IPS-20b (cell line): ENCODE data around the gene PCDHGA9.
A peak's percentile ranks its signal among the peaks of the same experiment; 100 is the strongest.

Experiments used
- H3K27ac ChIP-seq: one replicate; pipeline ENCODE4 v1.5.1; 2013; ENCODE audit warnings: low read length
- H3K27me3 ChIP-seq: 2 replicates; pipeline ENCODE4 v1.6.1; 2013; ENCODE audit warnings: mild to moderate bottlenecking, low read length, inconsistent platforms; ENCODE audit not compliant: insufficient read depth
- H3K36me3 ChIP-seq: 2 replicates; pipeline ENCODE4 v1.6.1; 2013; ENCODE audit warnings: low read depth, mild to moderate bottlenecking, inconsistent platforms, low read length, moderate library complexity; ENCODE audit not compliant: insufficient read depth
- H3K4me1 ChIP-seq: 2 replicates; pipeline ENCODE4 v1.6.1; 2013; ENCODE audit warnings: mild to moderate bottlenecking, control low read depth, inconsistent platforms, low read length, moderate library complexity; ENCODE audit not compliant: insufficient read depth
- H3K4me3 ChIP-seq: 2 replicates; pipeline ENCODE4 v1.5.1; 2013; ENCODE audit warnings: mild to moderate bottlenecking, low read length, inconsistent platforms
- H3K9ac ChIP-seq: 2 replicates; pipeline ENCODE4 v1.6.1; 2013; ENCODE audit warnings: low read depth, mild to moderate bottlenecking, inconsistent platforms, low read length, moderate library complexity
- H3K9me3 ChIP-seq: 2 replicates; pipeline ENCODE4 v1.6.1; 2013; ENCODE audit warnings: mild to moderate bottlenecking, low read depth, low read length, inconsistent platforms; ENCODE audit not compliant: insufficient read depth

PCDHGA9 gene

GRCh38 chr5:141402553-141403243, at the start of gene PCDHGA9:
PCDHGA9 (plus strand) TSS chr5:141402778; CDS start chr5:141402953, 175 bp downstream.
- H3K9ac ChIP-seq, result no peak within 1 kb of the TSS
- H3K27me3 ChIP-seq, result no peaks in the 10 kb centered on the region
- no peaks in the 10 kb centered on the region for H3K4me1 ChIP-seq
- no peaks in the 10 kb centered on the region for H3K36me3 ChIP-seq
- no peak within 1 kb of the TSS for H3K27ac ChIP-seq
- peaks cover 38% of the 10 kb centered on the region for H3K9me3 ChIP-seq
- no peak within 1 kb of the TSS for H3K4me3 ChIP-seq

DNA sequence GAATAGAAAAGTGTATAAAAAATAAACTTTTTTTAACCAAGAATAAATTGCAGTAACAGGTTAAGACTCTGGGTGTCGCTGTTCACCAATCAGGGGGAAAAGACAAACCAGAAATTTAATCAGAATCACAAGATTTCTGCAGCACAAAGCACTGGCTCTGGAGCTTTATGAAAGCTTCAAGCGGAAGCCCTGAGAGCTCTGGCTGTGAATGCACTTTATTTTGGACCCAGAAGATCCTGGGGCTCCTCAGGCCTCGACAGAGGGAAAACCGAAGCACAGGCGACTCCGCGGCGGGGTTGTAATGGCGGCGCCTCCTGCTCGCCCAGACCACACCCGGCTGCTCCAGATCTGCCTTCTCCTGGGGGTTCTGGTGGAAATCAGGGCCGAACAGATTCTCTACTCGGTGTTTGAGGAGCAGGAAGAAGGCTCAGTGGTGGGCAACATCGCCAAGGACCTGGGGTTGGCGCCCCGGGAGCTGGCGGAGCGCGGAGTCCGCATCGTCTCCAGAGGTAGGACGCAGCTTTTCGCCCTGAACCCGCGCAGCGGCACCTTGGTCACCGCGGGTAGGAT, 47.6 kb upstream of the PCDHGA9 start, which contains the start of gene PCDHGA4:
Gene PCDHGA4 (plus strand): TSS at position 122 of the 570 bp plus-strand sequence. CDS start 87 bp downstream, at position 209.
- Histone ChIP-seq H3K9ac (no peak within 1 kb of the TSS), H3K4me1 (no peaks in the 10 kb centered on the region), H3K27ac (no peak within 1 kb of the TSS), H3K27me3 (no peaks in the 10 kb centered on the region), H3K9me3 (peaks cover 67% of the 10 kb centered on the region), H3K4me3 (no peak within 1 kb of the TSS), H3K36me3 (no peaks in the 10 kb centered on the region; the same call in 1 of the 2 replicates)

- no peak overlapping the region for H3K4me3 ChIP-seq
- no peaks in the 10 kb centered on the region; the same call in 1 of the 2 replicates for H3K36me3 ChIP-seq
- no peaks in the 10 kb centered on the region for H3K27me3 ChIP-seq
- no peak overlapping the region for H3K27ac ChIP-seq
- peaks cover 70% of the 10 kb centered on the region for H3K9me3 ChIP-seq
- H3K9ac ChIP-seq, result no peak overlapping the region
- no peaks in the 10 kb centered on the region for H3K4me1 ChIP-seq
These were observed 46.9 kb upstream of the PCDHGA9 start for GRCh38 chr5:141355641-141356040.

- no peak overlapping the region for H3K4me3 ChIP-seq
- H3K27me3 ChIP-seq, result no peaks in the 10 kb centered on the region
- H3K9me3 ChIP-seq, result peaks cover 71% of the 10 kb centered on the region
- H3K9ac ChIP-seq, result no peak overlapping the region
- H3K27ac ChIP-seq, result no peak overlapping the region
- H3K4me1 ChIP-seq, result no peaks in the 10 kb centered on the region
- no peaks in the 10 kb centered on the region; the same call in 1 of the 2 replicates for H3K36me3 ChIP-seq
These were observed 46.4 kb upstream of the PCDHGA9 start for GRCh38 chr5:141356133-141356532.

GRCh38 chr5:141356950-141357349, 45.6 kb upstream of the PCDHGA9 start:
- H3K27ac ChIP-seq, result no peak overlapping the region
- peaks cover 70% of the 10 kb centered on the region for H3K9me3 ChIP-seq
- no peak overlapping the region for H3K4me3 ChIP-seq
- no peaks in the 10 kb centered on the region for H3K4me1 ChIP-seq
- no peaks in the 10 kb centered on the region; the same call in 1 of the 2 replicates for H3K36me3 ChIP-seq
- no peaks in the 10 kb centered on the region for H3K27me3 ChIP-seq
- H3K9ac ChIP-seq, result no peak overlapping the region

DNA sequence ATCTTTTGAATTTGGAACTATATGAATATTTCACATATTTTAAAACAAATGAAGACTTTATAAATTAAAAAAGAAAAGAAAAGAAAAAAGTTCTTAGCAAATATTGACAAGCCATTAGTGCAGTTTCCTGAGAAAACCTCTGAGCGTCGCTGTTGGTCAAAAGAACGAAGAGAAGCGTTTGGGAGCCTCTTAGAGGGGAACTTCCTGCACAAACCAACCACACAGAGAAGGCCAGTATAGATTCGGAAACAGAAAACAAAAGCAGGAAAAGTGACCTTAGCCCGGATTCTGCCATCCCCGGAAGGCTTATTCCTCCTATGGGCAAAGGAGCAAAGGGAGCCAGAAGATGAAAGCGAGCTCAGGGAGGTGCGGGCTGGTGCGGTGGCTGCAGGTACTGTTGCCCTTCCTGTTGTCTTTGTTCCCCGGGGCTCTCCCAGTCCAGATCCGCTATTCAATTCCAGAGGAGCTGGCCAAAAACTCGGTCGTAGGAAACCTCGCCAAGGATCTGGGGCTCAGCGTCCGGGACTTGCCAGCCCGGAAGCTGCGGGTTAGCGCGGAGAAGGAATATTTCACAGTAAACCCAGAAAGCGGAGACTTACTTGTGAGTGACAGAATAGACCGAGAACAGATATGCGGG, 42.7 kb upstream of the PCDHGA9 start, which contains the start of gene PCDHGB2:
Gene PCDHGB2 (plus strand): TSS at position 205 of the 637 bp plus-strand sequence. CDS start 142 bp downstream, at position 347.
- H3K4me3 ChIP-seq, result peak within 1 kb of the TSS; percentile 44; the same call in 1 of the 2 replicates
- no peaks in the 10 kb centered on the region for H3K4me1 ChIP-seq
- no peak within 1 kb of the TSS for H3K9ac ChIP-seq
- H3K27ac ChIP-seq, result no peak within 1 kb of the TSS
- H3K9me3 ChIP-seq, result peaks cover 76% of the 10 kb centered on the region
- no peaks in the 10 kb centered on the region for H3K27me3 ChIP-seq
- H3K36me3 ChIP-seq, result no peaks in the 10 kb centered on the region; the same call in 1 of the 2 replicates

DNA sequence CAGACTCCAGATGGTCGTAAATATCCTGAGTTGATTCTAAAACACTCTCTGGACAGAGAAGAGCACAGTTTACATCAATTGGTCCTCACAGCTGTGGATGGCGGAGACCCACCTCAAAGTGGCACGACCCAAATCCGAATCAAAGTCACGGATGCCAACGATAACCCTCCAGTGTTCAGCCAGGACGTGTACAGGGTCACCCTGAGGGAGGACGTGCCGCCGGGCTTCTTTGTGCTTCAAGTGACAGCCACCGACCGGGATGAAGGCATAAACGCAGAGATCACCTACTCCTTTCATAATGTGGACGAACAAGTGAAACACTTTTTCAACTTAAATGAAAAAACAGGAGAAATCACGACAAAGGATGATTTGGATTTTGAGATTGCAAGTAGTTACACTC, 41.9 kb upstream of the PCDHGA9 start:
- Histone ChIP-seq H3K27ac (no peak overlapping the region), H3K36me3 (no peaks in the 10 kb centered on the region; the same call in 1 of the 2 replicates), H3K9ac (no peak overlapping the region), H3K9me3 (peaks cover 76% of the 10 kb centered on the region), H3K27me3 (no peaks in the 10 kb centered on the region), H3K4me3 (no peak overlapping the region), H3K4me1 (no peaks in the 10 kb centered on the region)

- no peak overlapping the region for H3K27ac ChIP-seq
- H3K4me3 ChIP-seq, result peak overlapping the region; percentile 23; the same call in 1 of the 2 replicates
- H3K9ac ChIP-seq, result no peak overlapping the region
- H3K9me3 ChIP-seq, result peaks cover 75% of the 10 kb centered on the region
- H3K36me3 ChIP-seq, result no peaks in the 10 kb centered on the region; the same call in 1 of the 2 replicates
- no peaks in the 10 kb centered on the region for H3K4me1 ChIP-seq
- no peaks in the 10 kb centered on the region for H3K27me3 ChIP-seq
These were observed 39.9 kb upstream of the PCDHGA9 start for GRCh38 chr5:141362719-141363118.

DNA sequence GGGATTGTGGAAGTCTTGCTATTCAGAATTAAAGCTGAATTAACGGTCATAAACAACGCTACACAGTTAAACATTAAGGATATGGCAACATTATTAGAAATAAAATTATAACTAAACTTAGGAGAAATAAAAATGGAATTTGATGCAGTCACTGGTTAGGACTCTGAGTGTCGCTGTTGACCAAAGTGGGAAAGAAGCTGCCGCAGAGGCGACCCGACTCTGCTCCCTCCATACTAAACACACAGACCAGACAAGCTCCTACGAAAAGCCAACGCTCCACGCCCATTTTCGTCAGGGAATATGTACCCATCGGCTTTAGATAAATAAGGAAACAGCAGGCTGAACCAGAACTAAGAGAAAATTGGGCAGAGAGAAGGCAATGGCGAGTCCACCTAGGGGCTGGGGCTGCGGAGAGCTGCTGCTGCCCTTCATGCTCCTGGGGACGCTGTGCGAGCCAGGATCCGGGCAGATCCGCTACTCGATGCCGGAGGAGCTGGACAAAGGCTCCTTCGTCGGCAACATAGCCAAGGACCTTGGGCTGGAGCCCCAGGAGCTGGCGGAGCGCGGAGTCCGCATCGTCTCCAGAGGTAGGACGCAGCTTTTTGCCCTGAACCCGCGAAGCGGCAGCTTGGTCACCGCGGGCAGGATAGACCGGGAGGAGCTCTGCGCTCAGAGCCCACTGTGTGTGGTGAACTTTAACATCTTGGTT, 38.5 kb upstream of the PCDHGA9 start, which contains the start of gene PCDHGA5:
Gene PCDHGA5 (plus strand): TSS at position 211 of the 709 bp plus-strand sequence. CDS start 169 bp downstream, at position 380.
- no peaks in the 10 kb centered on the region for H3K4me1 ChIP-seq
- H3K4me3 ChIP-seq, result 0 out of 2 replicates have a peak within 1 kb of the TSS, but pooled peaks have one; percentile 23
- H3K36me3 ChIP-seq, result no peaks in the 10 kb centered on the region; the same call in 1 of the 2 replicates
- H3K27ac ChIP-seq, result no peak within 1 kb of the TSS
- H3K27me3 ChIP-seq, result no peaks in the 10 kb centered on the region
- H3K9me3 ChIP-seq, result peaks cover 68% of the 10 kb centered on the region
- H3K9ac ChIP-seq, result no peak within 1 kb of the TSS

DNA sequence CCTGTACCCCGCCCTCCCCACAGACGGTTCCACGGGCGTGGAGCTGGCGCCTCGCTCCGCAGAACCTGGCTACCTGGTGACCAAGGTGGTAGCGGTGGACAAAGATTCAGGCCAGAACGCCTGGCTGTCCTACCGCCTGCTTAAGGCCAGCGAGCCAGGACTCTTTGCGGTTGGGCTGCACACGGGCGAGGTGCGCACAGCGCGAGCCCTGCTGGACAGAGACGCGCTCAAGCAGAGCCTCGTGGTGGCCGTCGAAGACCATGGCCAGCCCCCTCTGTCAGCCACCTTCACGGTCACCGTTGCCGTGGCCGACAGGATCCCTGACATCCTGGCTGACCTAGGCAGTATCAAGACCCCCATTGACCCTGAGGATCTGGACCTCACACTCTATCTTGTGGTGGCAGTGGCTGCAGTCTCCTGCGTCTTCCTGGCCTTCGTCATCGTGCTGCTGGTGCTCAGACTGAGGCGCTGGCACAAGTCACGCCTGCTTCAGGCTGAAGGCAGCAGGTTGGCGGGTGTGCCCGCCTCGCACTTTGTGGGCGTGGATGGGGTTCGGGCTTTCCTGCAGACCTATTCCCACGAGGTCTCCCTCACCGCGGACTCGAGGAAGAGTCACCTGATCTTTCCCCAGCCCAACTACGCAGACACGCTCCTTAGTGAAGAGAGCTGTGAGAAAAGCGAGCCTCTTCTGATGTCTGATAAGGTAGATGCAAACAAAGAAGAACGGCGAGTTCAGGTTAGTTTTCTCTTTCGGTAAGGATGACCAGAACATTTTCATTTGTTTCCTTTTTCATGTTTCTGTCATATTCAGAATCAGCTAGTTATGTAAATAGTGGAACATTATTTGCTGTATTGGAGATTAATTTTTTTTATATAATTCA, 36.3 kb upstream of the PCDHGA9 start:
- Histone ChIP-seq H3K4me1 (no peaks in the 10 kb centered on the region), H3K9me3 (peaks cover 69% of the 10 kb centered on the region), H3K27me3 (no peaks in the 10 kb centered on the region), H3K4me3 (no peak overlapping the region), H3K9ac (no peak overlapping the region), H3K27ac (no peak overlapping the region), H3K36me3 (no peaks in the 10 kb centered on the region; the same call in 1 of the 2 replicates)
